Measurements from ENCODE around the gene VAV2.

DNA sequence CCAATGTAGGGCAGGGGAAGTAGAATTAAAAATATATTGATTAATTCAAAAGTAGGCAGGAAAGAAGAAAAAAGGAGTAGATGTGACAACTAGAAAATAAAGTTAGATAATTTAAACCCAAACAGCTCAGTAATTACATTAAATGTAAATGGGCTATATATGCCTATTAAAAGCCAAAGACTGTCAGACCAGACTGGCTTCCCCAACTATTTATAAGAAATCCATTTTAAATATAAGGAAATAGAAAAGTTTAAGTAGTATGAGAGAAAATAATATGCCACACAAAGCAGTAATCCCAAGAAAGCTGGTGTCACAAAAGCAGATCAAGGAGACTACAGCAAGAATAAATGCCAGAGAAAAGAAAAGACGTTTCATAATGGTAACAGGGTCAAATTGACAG, 225.1 kb downstream of the VAV2 start:
- TF ChIP-seq, protein P1, sequence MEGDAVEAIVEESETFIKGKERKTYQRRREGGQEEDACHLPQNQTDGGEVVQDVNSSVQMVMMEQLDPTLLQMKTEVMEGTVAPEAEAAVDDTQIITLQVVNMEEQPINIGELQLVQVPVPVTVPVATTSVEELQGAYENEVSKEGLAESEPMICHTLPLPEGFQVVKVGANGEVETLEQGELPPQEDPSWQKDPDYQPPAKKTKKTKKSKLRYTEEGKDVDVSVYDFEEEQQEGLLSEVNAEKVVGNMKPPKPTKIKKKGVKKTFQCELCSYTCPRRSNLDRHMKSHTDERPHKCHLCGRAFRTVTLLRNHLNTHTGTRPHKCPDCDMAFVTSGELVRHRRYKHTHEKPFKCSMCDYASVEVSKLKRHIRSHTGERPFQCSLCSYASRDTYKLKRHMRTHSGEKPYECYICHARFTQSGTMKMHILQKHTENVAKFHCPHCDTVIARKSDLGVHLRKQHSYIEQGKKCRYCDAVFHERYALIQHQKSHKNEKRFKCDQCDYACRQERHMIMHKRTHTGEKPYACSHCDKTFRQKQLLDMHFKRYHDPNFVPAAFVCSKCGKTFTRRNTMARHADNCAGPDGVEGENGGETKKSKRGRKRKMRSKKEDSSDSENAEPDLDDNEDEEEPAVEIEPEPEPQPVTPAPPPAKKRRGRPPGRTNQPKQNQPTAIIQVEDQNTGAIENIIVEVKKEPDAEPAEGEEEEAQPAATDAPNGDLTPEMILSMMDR (IDR thresholded peaks at IDR 0.05): no peak
- no peak for TF ChIP-seq POLR2AphosphoS5 (IDR thresholded peaks at IDR 0.05; ENCODE audit: low read depth, low read length)
